ENCODE data around the gene UNC80. TPM values are rescaled to one million over a fixed set of nuclear protein-coding genes. Genes with fewer than 3 reads are reported as not detected.

UNC80 gene
- total RNA-seq, 1 donor: not detected

- no peak for DNase-seq (ENCODE audit: low read depth)
- no peak for TF ChIP-seq CTCF (IDR thresholded peaks at IDR 0.05; ENCODE audit: insufficient read depth, low read length)
- H3K4me3 ChIP-seq (ENCODE audit: low read depth, low read length): no peak overlapping the region
Observed at GRCh38 chr2:209878701-209879100, 107.1 kb downstream of the UNC80 start.

GRCh38 chr2:209900638-209901037 lies 129.0 kb downstream of the UNC80 start:
- no peak overlapping the region for H3K4me3 ChIP-seq (ENCODE audit: low read depth, low read length)
- DNase-seq (ENCODE audit: low read depth): no peak
- no peak for TF ChIP-seq CTCF (IDR thresholded peaks at IDR 0.05; ENCODE audit: insufficient read depth, low read length)

GRCh38 chr2:209901172-209901571 lies 129.5 kb downstream of the UNC80 start:
- no peak for TF ChIP-seq CTCF (IDR thresholded peaks at IDR 0.05; ENCODE audit: insufficient read depth, low read length)
- H3K4me3 ChIP-seq (ENCODE audit: low read depth, low read length): no peak overlapping the region
- no peak for DNase-seq (ENCODE audit: low read depth)

- no peak overlapping the region for H3K4me3 ChIP-seq (ENCODE audit: low read depth, low read length)
- no peak for DNase-seq (ENCODE audit: low read depth)
- no peak for TF ChIP-seq CTCF (IDR thresholded peaks at IDR 0.05; ENCODE audit: insufficient read depth, low read length)
Observed at GRCh38 chr2:209905691-209906090, 134.1 kb downstream of the UNC80 start.

- no peak for TF ChIP-seq CTCF (IDR thresholded peaks at IDR 0.05; ENCODE audit: insufficient read depth, low read length)
- no peak for DNase-seq (ENCODE audit: low read depth)
- no peak overlapping the region for H3K4me3 ChIP-seq (ENCODE audit: low read depth, low read length)
Observed at GRCh38 chr2:209907746-209908145, 136.1 kb downstream of the UNC80 start.

GRCh38 chr2:209908511-209908910 lies 136.9 kb downstream of the UNC80 start:
- TF ChIP-seq CTCF (IDR thresholded peaks at IDR 0.05; ENCODE audit: insufficient read depth, low read length): no peak
- no peak overlapping the region for H3K4me3 ChIP-seq (ENCODE audit: low read depth, low read length)
- no peak for DNase-seq (ENCODE audit: low read depth)

- H3K4me3 ChIP-seq (ENCODE audit: low read depth, low read length): no peak overlapping the region
- no peak for TF ChIP-seq CTCF (IDR thresholded peaks at IDR 0.05; ENCODE audit: insufficient read depth, low read length)
- no peak for DNase-seq (ENCODE audit: low read depth)
Observed at GRCh38 chr2:209911486-209911885, 139.9 kb downstream of the UNC80 start.

All from fibroblast of the aortic adventitia (primary cell).